ENCODE results near the gene DNAJC28. TPM values are rescaled to one million over a fixed set of nuclear protein-coding genes. Genes with fewer than 3 reads are reported as not detected.

Gene DNAJC28
- total RNA-seq, result 1.8 and 2.3 TPM in 2 replicates
- 4.8 and 6.6 TPM in 2 replicates for polyA plus RNA-seq

DNA sequence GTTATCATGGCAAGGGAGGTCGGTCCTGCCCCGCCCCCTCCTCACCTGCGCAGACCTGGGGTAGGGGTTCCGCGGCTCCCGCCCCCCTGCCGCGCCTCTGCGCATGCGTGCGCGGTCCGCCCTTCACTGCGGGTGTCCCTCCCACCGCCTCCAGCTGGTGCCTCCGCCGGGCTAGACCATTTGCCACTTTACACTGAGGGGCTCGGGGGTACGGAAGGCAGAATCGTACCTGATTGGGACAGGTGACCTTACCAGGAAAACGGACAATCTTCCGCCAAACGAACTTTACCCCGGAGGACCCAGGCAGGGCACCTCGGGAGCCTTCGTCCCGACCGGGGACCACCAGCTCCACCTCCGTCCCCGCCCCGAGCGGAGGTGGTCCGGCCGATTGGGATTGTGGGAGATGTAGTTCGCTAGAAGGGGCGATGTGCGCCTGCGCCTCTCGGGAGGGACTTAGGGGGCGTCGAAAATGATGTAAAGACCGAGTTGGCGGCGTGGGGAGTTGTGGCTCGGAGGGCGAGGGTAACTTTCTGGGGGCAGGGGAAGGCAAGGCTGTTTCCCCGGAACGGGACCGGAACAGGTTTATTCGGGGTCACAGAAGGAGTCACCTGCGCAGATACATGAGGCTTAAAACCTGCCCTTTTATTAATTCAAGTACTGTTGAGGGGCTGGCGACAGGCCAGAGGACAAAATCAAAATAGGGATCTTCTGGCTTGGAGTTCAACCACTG is at the start of gene DNAJC28:
Gene DNAJC28, minus strand, starts transcription at position 344 of the 730 bp plus-strand sequence. CDS start 2,323 bp downstream, outside the sequence.
- DNase-seq (ENCODE audit: low read depth in 1 of 2, low spot score in 1 of 2), result peak; percentile 95 to 96
- no peaks in the 10 kb centered on the region for H3K36me3 ChIP-seq
- H3K9me3 ChIP-seq (ENCODE audit: low read depth), result no peaks in the 10 kb centered on the region
- H3K27ac ChIP-seq, result no peak within 1 kb of the TSS
- H3K4me1 ChIP-seq (ENCODE audit: low read depth), result peaks cover 3% of the 10 kb centered on the region
- H3K4me3 ChIP-seq, result peak within 1 kb of the TSS; percentile 64
- H3K27me3 ChIP-seq, result no peaks in the 10 kb centered on the region
- TF ChIP-seq CTCF (IDR thresholded peaks at IDR 0.05; ENCODE audit: low read depth, low read length), result no peak

GRCh38 chr21:33541105-33541711 is 49.7 kb upstream of the DNAJC28 start:
- DNase-seq (ENCODE audit: low read depth in 1 of 2, low spot score in 1 of 2), result peak in 1 of 2 donors; percentile 25
- TF ChIP-seq CTCF (IDR thresholded peaks at IDR 0.05; ENCODE audit: low read depth, low read length), result no peak
- H3K4me1 ChIP-seq (ENCODE audit: low read depth), result peaks cover 20% of the 10 kb centered on the region
- peak overlapping the region; percentile 65 for H3K4me3 ChIP-seq
- H3K27me3 ChIP-seq, result no peaks in the 10 kb centered on the region
- H3K9me3 ChIP-seq (ENCODE audit: low read depth), result no peaks in the 10 kb centered on the region
- H3K36me3 ChIP-seq, result peaks cover 16% of the 10 kb centered on the region
- peak overlapping the region; percentile 97 for H3K27ac ChIP-seq

GRCh38 chr21:33540711-33541104 is 49.2 kb upstream of the DNAJC28 start:
- no peak for DNase-seq (ENCODE audit: low read depth in 1 of 2, low spot score in 1 of 2)
- no peak overlapping the region for H3K4me3 ChIP-seq
- peaks cover 15% of the 10 kb centered on the region for H3K4me1 ChIP-seq (ENCODE audit: low read depth)

DNA sequence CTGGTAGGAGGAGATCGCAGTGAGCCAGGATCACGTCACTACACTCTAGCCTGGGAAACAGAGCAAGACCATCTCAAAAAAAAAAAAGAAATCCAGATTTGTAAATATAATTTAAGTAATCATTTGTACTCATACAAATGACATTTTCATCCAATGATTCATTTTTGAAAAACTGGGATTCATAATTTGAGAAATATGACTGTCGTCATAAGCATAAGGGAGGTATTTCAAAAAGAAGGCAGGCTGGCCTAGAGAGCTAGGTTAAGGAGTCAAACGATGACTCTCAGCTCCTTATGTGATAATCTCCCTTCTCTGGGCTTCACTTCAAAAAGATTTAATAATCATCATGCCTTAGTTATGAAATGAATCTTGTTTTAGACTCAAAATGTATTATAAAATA is 48.1 kb upstream of the DNAJC28 start:
- Histone ChIP-seq H3K36me3 (peaks cover 25% of the 10 kb centered on the region), H3K4me1 (ENCODE audit: low read depth) (peaks cover 5% of the 10 kb centered on the region), H3K27me3 (no peaks in the 10 kb centered on the region), H3K4me3 (no peak overlapping the region), H3K27ac (no peak overlapping the region), H3K9me3 (ENCODE audit: low read depth) (no peaks in the 10 kb centered on the region)
- peak in 1 of 2 donors; percentile 42 for DNase-seq (ENCODE audit: low read depth in 1 of 2, low spot score in 1 of 2)
- no peak for TF ChIP-seq CTCF (IDR thresholded peaks at IDR 0.05; ENCODE audit: low read depth, low read length)

More at GRCh38 chr21:33540711-33541104, 49.2 kb upstream of the DNAJC28 start:
- no peak overlapping the region for H3K27ac ChIP-seq
- peaks cover 15% of the 10 kb centered on the region for H3K36me3 ChIP-seq
- no peak for TF ChIP-seq CTCF (IDR thresholded peaks at IDR 0.05; ENCODE audit: low read depth, low read length)
- H3K27me3 ChIP-seq, result no peaks in the 10 kb centered on the region
- no peaks in the 10 kb centered on the region for H3K9me3 ChIP-seq (ENCODE audit: low read depth)

- TF ChIP-seq CTCF (IDR thresholded peaks at IDR 0.05; ENCODE audit: low read depth, low read length), result no peak
- Histone ChIP-seq H3K4me3 (no peak overlapping the region), H3K9me3 (ENCODE audit: low read depth) (no peaks in the 10 kb centered on the region), H3K36me3 (peaks cover 45% of the 10 kb centered on the region), H3K27me3 (no peaks in the 10 kb centered on the region), H3K4me1 (ENCODE audit: low read depth) (no peaks in the 10 kb centered on the region), H3K27ac (no peak overlapping the region)
- no peak for DNase-seq (ENCODE audit: low read depth in 1 of 2, low spot score in 1 of 2)
These were observed 45.7 kb upstream of the DNAJC28 start for GRCh38 chr21:33537212-33537611.
